Measurements from ENCODE around the gene POLR1A. TPM values are rescaled to one million over a fixed set of nuclear protein-coding genes. Genes with fewer than 3 reads are reported as not detected.

Gene POLR1A
- total RNA-seq, 1 experiment from 2014 or later = 47.5 TPM

GRCh38 chr2:85974390-85974789 is 131.3 kb downstream of the POLR1A start:
- Mint-ChIP-seq H3K9me3 (peaks cover 23% of the 10 kb centered on the region), H3K36me3 (peaks cover 6% of the 10 kb centered on the region), H3K4me1 (no peaks in the 10 kb centered on the region), H3K27me3 (ENCODE audit: low read depth) (peaks cover 11% of the 10 kb centered on the region), H3K4me3 (no peak overlapping the region), H3K27ac (no peak overlapping the region)
- TF ChIP-seq ZNF232 (CRISPR knock-in tag; IDR thresholded peaks at IDR 0.05) (no peak), IRF2 (CRISPR knock-in tag; IDR thresholded peaks at IDR 0.05; ENCODE audit: borderline replicate concordance, low read depth) (no peak), ATF1 (CRISPR knock-in tag; IDR thresholded peaks at IDR 0.05) (no peak), STAT6 (CRISPR knock-in tag; conservative IDR thresholded peaks at IDR 0.05; ENCODE audit: low read depth) (no peak), USF1 (CRISPR knock-in tag; IDR thresholded peaks at IDR 0.05) (no peak), PRRX2 (CRISPR knock-in tag; IDR thresholded peaks at IDR 0.05) (no peak), SP1 (CRISPR knock-in tag; conservative IDR thresholded peaks at IDR 0.05) (no peak), ZNF138 (CRISPR knock-in tag; conservative IDR thresholded peaks at IDR 0.05) (no peak), CTCF (IDR thresholded peaks at IDR 0.05) (no peak), RORB (CRISPR knock-in tag; IDR thresholded peaks at IDR 0.05) (no peak), SMAD4 (CRISPR knock-in tag; IDR thresholded peaks at IDR 0.05) (no peak)
- DNase-seq (ENCODE audit: low spot score) (no peak), ATAC-seq (no peak)
- CTCF ChIA-PET = no interaction called here
- POLR2A ChIA-PET = no interaction called here

GRCh38 chr2:85972355-85972754 is 133.3 kb downstream of the POLR1A start:
- Mint-ChIP-seq H3K27me3 (ENCODE audit: low read depth) (peaks cover 11% of the 10 kb centered on the region), H3K4me1 (no peaks in the 10 kb centered on the region), H3K36me3 (peaks cover 6% of the 10 kb centered on the region), H3K27ac (no peak overlapping the region), H3K9me3 (peaks cover 23% of the 10 kb centered on the region), H3K4me3 (no peak overlapping the region)
- CTCF ChIA-PET = no interaction called here
- DNase-seq (ENCODE audit: low spot score) (no peak), ATAC-seq (no peak)
- POLR2A ChIA-PET = no interaction called here
- TF ChIP-seq NR1H2 (CRISPR knock-in tag; IDR thresholded peaks at IDR 0.05) (no peak), JAZF1 (CRISPR knock-in tag; IDR thresholded peaks at IDR 0.05) (no peak), MLX (CRISPR knock-in tag; IDR thresholded peaks at IDR 0.05) (no peak), ZNF317 (CRISPR knock-in tag; IDR thresholded peaks at IDR 0.05; ENCODE audit: borderline replicate concordance, low read depth) (no peak), PRRX2 (CRISPR knock-in tag; IDR thresholded peaks at IDR 0.05) (no peak), ETV6 (CRISPR knock-in tag; IDR thresholded peaks at IDR 0.05) (no peak), ELF4 (CRISPR knock-in tag; IDR thresholded peaks at IDR 0.05; ENCODE audit: low read depth) (no peak), ZNF281 (CRISPR knock-in tag; IDR thresholded peaks at IDR 0.05) (no peak), FOXJ3 (CRISPR knock-in tag; IDR thresholded peaks at IDR 0.05; ENCODE audit: borderline replicate concordance) (no peak), HMGXB4 (CRISPR knock-in tag; IDR thresholded peaks at IDR 0.05) (no peak), AR (CRISPR knock-in tag; IDR thresholded peaks at IDR 0.05) (no peak), CREM (CRISPR knock-in tag; IDR thresholded peaks at IDR 0.05) (no peak)
